ENCODE results near the gene SLCO4A1. TPM values are rescaled to one million over a fixed set of nuclear protein-coding genes. Genes with fewer than 3 reads are reported as not detected.

The SLCO4A1 gene
- total RNA-seq = 3.3 and 4.1 TPM in 2 replicates
- 0.92 and 1.4 TPM in 2 replicates for polyA plus RNA-seq
- polyA plus RNA-seq (2011; cell fraction: cytosol; rRNA removed) = 1.1 and 1.4 TPM in 2 replicates
- 2.6 and 3.5 TPM in 2 replicates for polyA plus RNA-seq (2011; cell fraction: nucleus; rRNA removed)
- polyA plus RNA-seq (2012) = 3.8 and 5.4 TPM in 2 replicates
- 0.55 and 1.00 TPM in 2 replicates for polyA minus RNA-seq
- polyA minus RNA-seq (2011; cell fraction: cytosol; rRNA and poly(A)+ RNA removed) = 30.2 TPM
- polyA minus RNA-seq (2011; cell fraction: nucleus; rRNA and poly(A)+ RNA removed) = 1.1 and 1.7 TPM in 2 replicates
- percentile 30 among the genes with signal in this experiment for Bru-seq, nascent RNA
- BruChase-seq, experiment 1, labeled RNA remaining after a 6-hour chase = percentile 32 among the genes with signal in this experiment
- percentile 36 among the genes with signal in this experiment for BruChase-seq, experiment 2, labeled RNA remaining after a 2-hour chase
- long read RNA-seq, partial matches to known transcripts = 5 of 16 reads
- long read RNA-seq, other reads (novel, unspliced or antisense) = 6 of 16 reads

GRCh38 chr20:62642051-62642665, at the start of gene SLCO4A1:
Gene SLCO4A1, plus strand, starts transcription at chr20:62642503. Its CDS starts 13,952 bp downstream, at chr20:62656455.
- CTCF ChIA-PET = interaction anchor here (0.6 to 2.1 kb wide), 6 partner anchors 14 to 676 kb away, joined by 3 to 7 read pairs (median 4); no protein-coding TSS in a partner anchor
- Histone ChIP-seq H3K79me2 (ENCODE audit: control insufficient read depth, insufficient read depth, low read length) (no peaks in the 10 kb centered on the region), H3K36me3 (ENCODE audit: control insufficient read depth in 2 of 2, extremely low read depth in 1 of 2, insufficient read depth in 2 of 2, low read length in 2 of 2) (no peaks in the 10 kb centered on the region), H3K4me3 (replicated peaks in 1 of 3; ENCODE audit: insufficient read depth in 1 of 3, low read depth in 1 of 3, low read length in 3 of 3) (peak within 1 kb of the TSS; percentile 40 to 61 (median 45)), H3K27ac (ENCODE audit: insufficient read depth, low read depth, low read length) (no peak within 1 kb of the TSS), H3K9ac (replicated peaks; ENCODE audit: extremely low read depth, insufficient read depth, low read length) (peak within 1 kb of the TSS; percentile 24), H3K4me2 (ENCODE audit: insufficient read depth, low read length) (peak within 1 kb of the TSS; percentile 77), H2AFZ (ENCODE audit: low read depth, low read length) (peak within 1 kb of the TSS; percentile 67), H3K9me1 (replicated peaks; ENCODE audit: control insufficient read depth, extremely low read depth, insufficient read depth, low read length) (no peaks in the 10 kb centered on the region), H3K9me3 (replicated peaks; ENCODE audit: control insufficient read depth, insufficient read depth, low read length) (no peaks in the 10 kb centered on the region), H3K4me1 (ENCODE audit: control insufficient read depth, extremely low read depth, insufficient read depth, low read length) (peaks cover 4% of the 10 kb centered on the region), H4K20me1 (replicated peaks; ENCODE audit: control insufficient read depth, extremely low read depth, insufficient read depth, low read length) (no peaks in the 10 kb centered on the region), H3K27me3 (ENCODE audit: control insufficient read depth in 2 of 2, insufficient read depth in 2 of 2, low read length in 2 of 2) (peaks cover 0 to 1% of the 10 kb centered on the region in 2 experiments)
- peak; percentile 70 for FAIRE-seq
- dilution Hi-C loops (cut with MboI; ENCODE audit: extremely low pct_ligation_motif_present, low sequenced_read_pairs) = no loop called here
- DNase-seq (ENCODE audit: low read depth, low spot score) = peak; percentile 56
- POLR2A ChIA-PET = no interaction called here
- TF ChIP-seq JUN (IDR thresholded peaks at IDR 0.05; ENCODE audit: borderline replicate concordance, insufficient read depth, insufficient read length, low read depth) (no peak), MYC (IDR thresholded peaks at IDR 0.05; ENCODE audit: low read depth, low read length) (no peak), CTCF (IDR thresholded peaks at IDR 0.05; ENCODE audit: extremely low read depth in 1 of 2, insufficient read depth in 1 of 2, low read depth in 1 of 2, low read length in 2 of 2) (no peak), GATA2 (IDR thresholded peaks at IDR 0.05; ENCODE audit: insufficient read depth, insufficient read length, low read depth, low read length) (no peak), EZH2 (IDR thresholded peaks at IDR 0.05; ENCODE audit: borderline replicate concordance, low read depth, low read length, severe bottlenecking) (no peak), POLR2AphosphoS5 (IDR thresholded peaks at IDR 0.05; ENCODE audit: insufficient read depth, low read depth, low read length) (peak; percentile 44), FOS (IDR thresholded peaks at IDR 0.05; ENCODE audit: borderline replicate concordance, insufficient read depth, low read length) (no peak), MAX (IDR thresholded peaks at IDR 0.05; ENCODE audit: insufficient read depth, insufficient read length) (no peak), POLR2A (IDR thresholded peaks at IDR 0.05; ENCODE audit: low read depth, low read length) (no peak)
- intact Hi-C loops (cut with micrococcal nuclease) = no loop called here
- no TSS peak for BruUV-seq (replicated peaks)
